OCI-LY3 (cell line): ENCODE data around the gene SIK2.
"Not testable (repeated sequence)": the region's sequence is repeated elsewhere in the genome, so short reads cannot be mapped to it uniquely, and the experiment has no call there.

Source experiments
- H2AFZ ChIP-seq: fragments of 200-600, 300-600 bp; shearing (Covaris generic); 2 replicates; pipeline ENCODE4 v1.6.0; 2014; ENCODE audit warnings: antibody characterized with exemption, low read depth, low read length
- H3K27ac ChIP-seq: fragments of 200-600, 300-600 bp; sonication (generic); 2 replicates; pipeline ENCODE4 v1.5.1; 2014; ENCODE audit warnings: mild to moderate bottlenecking, low read length, moderate library complexity, mixed read lengths
- H3K27me3 ChIP-seq: fragments of 200-600, 300-600 bp; sonication (generic); 2 replicates; pipeline ENCODE4 v1.6.1; 2014; ENCODE audit warnings: low read depth, low read length, mixed read lengths
- H3K36me3 ChIP-seq: fragments of 200-600, 300-600 bp; sonication (generic); replicated peaks from 2 replicates; pipeline ENCODE3; 2014; ENCODE audit warnings: low read depth, low read length, mixed read lengths
- H3K4me1 ChIP-seq: fragments of 300-600, 200-600 bp; sonication (generic); 2 replicates; pipeline ENCODE4 v1.6.1; 2014; ENCODE audit warnings: low read length, mixed read lengths
- H3K4me2 ChIP-seq: fragments of 200-600, 300-600 bp; sonication (generic); 2 replicates; pipeline ENCODE4 v1.6.1; 2014; ENCODE audit warnings: low read length, mixed read lengths
- H3K4me3 ChIP-seq: fragments of 300-600, 200-600 bp; sonication (generic); 2 replicates; pipeline ENCODE4 v1.5.1; 2014; ENCODE audit warnings: antibody characterized with exemption, mild to moderate bottlenecking, low read length, moderate library complexity
- H3K79me2 ChIP-seq: fragments of 300-600, 200-600 bp; shearing (Covaris generic); 2 replicates; pipeline ENCODE4 v1.6.1; 2014; ENCODE audit warnings: mild to moderate bottlenecking, low read length, mixed read lengths
- H3K9ac ChIP-seq: fragments of 300-600, 200-600 bp; shearing (Covaris generic); 2 replicates; pipeline ENCODE4 v1.6.0; 2014; ENCODE audit warnings: mild to moderate bottlenecking, low read length, moderate library complexity
- H3K9me3 ChIP-seq: fragments of 200-600, 300-600 bp; shearing (Covaris generic); 2 replicates; pipeline ENCODE4 v1.6.1; 2014; ENCODE audit warnings: low read length, mixed read lengths; ENCODE audit not compliant: insufficient read depth
- H4K20me1 ChIP-seq: fragments of 200-600, 300-600 bp; sonication (generic); 2 replicates; pipeline ENCODE4 v1.6.1; 2016; ENCODE audit warnings: low read length, mixed read lengths; ENCODE audit not compliant: insufficient read depth
- CTCF ChIP-seq: fragments of 200-600, 300-600 bp; sonication (generic); IDR thresholded peaks from 2 replicates; pipeline ENCODE4 v1.5.1; 2014; ENCODE audit warnings: antibody characterized with exemption, low read length, low read depth
- EZH2phosphoT487 ChIP-seq: fragments of 200-600 bp; shearing (Covaris generic); IDR thresholded peaks from 2 replicates; pipeline ENCODE4 v1.6.1; 2018; ENCODE audit warnings: antibody characterized with exemption, mixed run types, low read depth

The SIK2 gene

GRCh38 chr11:111645657-111646316, 43.5 kb downstream of the SIK2 start:
- Histone ChIP-seq H3K4me2 (no peak overlapping the region), H2AFZ (no peak overlapping the region), H3K79me2 (0 out of 2 replicates have a peak, but pooled peaks cover 3% of the 10 kb centered on the region), H3K4me3 (no peak overlapping the region), H3K9ac (no peak overlapping the region), H3K4me1 (no peaks in the 10 kb centered on the region), H3K27ac (no peak overlapping the region), H4K20me1 (no peaks in the 10 kb centered on the region), H3K9me3 (no peaks in the 10 kb centered on the region), H3K27me3 (no peaks in the 10 kb centered on the region), H3K36me3 (peaks cover 4% of the 10 kb centered on the region)
- TF ChIP-seq CTCF = no peak

GRCh38 chr11:111651336-111651735, 49.1 kb downstream of the SIK2 start:
- not testable (repeated sequence) for H3K9ac ChIP-seq, H3K4me3 ChIP-seq, H3K27me3 ChIP-seq, H3K4me2 ChIP-seq, H3K27ac ChIP-seq, H3K9me3 ChIP-seq, H3K79me2 ChIP-seq, H3K4me1 ChIP-seq, H2AFZ ChIP-seq, H4K20me1 ChIP-seq, H3K36me3 ChIP-seq

GRCh38 chr11:111652184-111652583, 49.9 kb downstream of the SIK2 start:
- TF ChIP-seq CTCF (no peak), EZH2phosphoT487 (no peak)
- Histone ChIP-seq H3K27ac (no peak overlapping the region), H3K4me3 (no peak overlapping the region)

GRCh38 chr11:111654601-111655000, 52.4 kb downstream of the SIK2 start:
- Histone ChIP-seq H3K4me2 (no peak overlapping the region), H3K9me3 (no peaks in the 10 kb centered on the region), H3K4me3 (no peak overlapping the region), H4K20me1 (no peaks in the 10 kb centered on the region), H3K27ac (no peak overlapping the region), H3K27me3 (no peaks in the 10 kb centered on the region), H2AFZ (no peak overlapping the region), H3K36me3 (peaks cover 6% of the 10 kb centered on the region), H3K4me1 (no peaks in the 10 kb centered on the region), H3K9ac (no peak overlapping the region), H3K79me2 (peaks cover 4% of the 10 kb centered on the region; the same call in 1 of the 2 replicates)
- TF ChIP-seq CTCF = no peak
- no peak for TF ChIP-seq EZH2phosphoT487

More at GRCh38 chr11:111652184-111652583, 49.9 kb downstream of the SIK2 start:
- Histone ChIP-seq H3K79me2 (no peaks in the 10 kb centered on the region), H3K36me3 (peaks cover 6% of the 10 kb centered on the region), H4K20me1 (no peaks in the 10 kb centered on the region), H3K4me2 (no peak overlapping the region), H3K4me1 (no peaks in the 10 kb centered on the region), H2AFZ (no peak overlapping the region), H3K9me3 (no peaks in the 10 kb centered on the region), H3K27me3 (no peaks in the 10 kb centered on the region), H3K9ac (no peak overlapping the region)
